A549 (cell line): Measurements from ENCODE around the gene MYRFL.

Source experiments
- CBX2 ChIP-seq: fragments of 200-600 bp; sonication (generic); IDR thresholded peaks from 2 replicates; pipeline ENCODE4 v1.6.1; 2016; ENCODE audit warnings: low read depth, mild to moderate bottlenecking, borderline replicate concordance
- CBX8 ChIP-seq: fragments of 200-600 bp; sonication (generic); IDR thresholded peaks from 2 replicates; pipeline ENCODE4 v1.6.1; 2016
- CTCF ChIP-seq: fragments of >200 bp; sonication (Bioruptor Twin); formaldehyde crosslinking; IDR thresholded peaks from 3 replicates; pipeline ENCODE4 v1.5.1; 2016
- ESRRA ChIP-seq: fragments of 150-350 bp; IDR thresholded peaks from 2 replicates; pipeline ENCODE4 v1.6.1; 2014; ENCODE audit warnings: mild to moderate bottlenecking, low read length, borderline replicate concordance
- JUNB ChIP-seq: fragments of >200 bp; sonication (Bioruptor Twin); formaldehyde crosslinking; IDR thresholded peaks from 2 replicates; pipeline ENCODE4 v1.6.1; 2016
- TP53 ChIP-seq: fragments of 250-450 bp; sonication (Bioruptor Pico); IDR thresholded peaks from 2 replicates; pipeline ENCODE4 v1.5.0; 2021; ENCODE audit warnings: mild to moderate bottlenecking, moderate library complexity
- ZNF302 ChIP-seq: fragments of 250-450 bp; sonication (Bioruptor Pico); IDR thresholded peaks from 2 replicates; pipeline ENCODE4 v1.9.0; 2021; ENCODE audit warnings: inconsistent platforms, mild to moderate bottlenecking, moderate library complexity

DNA sequence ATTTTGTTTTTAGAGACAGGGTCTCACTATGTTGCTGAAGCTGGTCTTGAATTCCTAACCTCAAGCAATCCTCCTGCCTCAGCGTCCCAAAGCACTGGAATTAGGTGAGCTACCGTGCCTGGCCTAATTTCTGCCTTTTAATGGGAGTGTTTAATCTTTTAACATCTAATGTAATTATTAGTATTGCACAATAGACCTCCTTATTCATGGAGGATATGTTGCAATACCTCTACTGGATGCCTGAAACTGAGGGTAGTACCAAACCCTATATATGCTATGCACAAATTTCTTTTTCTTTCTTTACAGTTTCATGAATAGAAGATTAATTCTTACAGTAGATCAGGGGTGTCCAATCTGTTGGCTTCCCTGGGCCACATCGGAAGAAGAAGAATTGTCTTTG is 47.8 kb downstream of the MYRFL start:
- TF ChIP-seq CTCF (no peak), JUNB (no peak), CBX8 (no peak), ZNF302 (CRISPR knock-in tag) (no peak), CBX2 (no peak), ESRRA (no peak), TP53 (CRISPR knock-in tag) (no peak)
